Measurements from ENCODE around the gene SLC4A4. TPM values are rescaled to one million over a fixed set of nuclear protein-coding genes. Genes with fewer than 3 reads are reported as not detected.
"Not testable (repeated sequence)": the region's sequence is repeated elsewhere in the genome, so short reads cannot be mapped to it uniquely, and the experiment has no call there.

Gene SLC4A4
- total and polyA plus RNA-seq, 9 donors, result 0.23 to 8.3 (median 1.4) TPM

DNA sequence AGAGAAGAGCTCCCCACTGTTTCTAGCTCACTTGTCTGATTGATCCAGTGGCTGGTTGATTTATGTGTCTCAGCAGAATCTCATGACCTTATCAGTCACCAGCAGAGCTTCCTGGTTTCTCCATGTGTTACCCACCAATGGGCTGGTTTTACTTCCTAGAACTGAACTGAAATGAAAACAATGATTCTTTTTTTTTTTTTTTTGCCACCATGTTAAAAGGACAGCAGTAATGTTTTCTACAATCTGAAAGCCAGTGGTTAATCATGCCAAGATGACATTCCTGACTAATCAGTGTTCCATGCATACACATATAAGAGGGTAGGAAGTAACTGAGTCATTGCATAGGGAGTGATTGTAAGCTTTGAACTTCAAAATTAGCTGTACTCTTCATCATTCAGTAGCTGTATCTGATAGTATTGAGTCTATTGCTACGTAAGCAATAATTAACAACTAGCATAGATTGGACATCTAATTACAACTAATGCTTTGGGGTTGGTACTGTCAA lies 67.7 kb downstream of the SLC4A4 start:
- intact Hi-C loops (cut with DNase I), result no loop called here
- Histone ChIP-seq H3K27me3 (no peaks in the 10 kb centered on the region), H3K4me1 (ENCODE audit: insufficient read depth) (no peaks in the 10 kb centered on the region), H3K4me3 (no peak overlapping the region), H3K36me3 (no peaks in the 10 kb centered on the region), H3K27ac (no peak overlapping the region), H3K9me3 (no peaks in the 10 kb centered on the region)
- TF ChIP-seq EP300 (IDR thresholded peaks at IDR 0.05) (no peak), POLR2A (IDR thresholded peaks at IDR 0.05) (no peak)
- TF ChIP-seq, protein P1, sequence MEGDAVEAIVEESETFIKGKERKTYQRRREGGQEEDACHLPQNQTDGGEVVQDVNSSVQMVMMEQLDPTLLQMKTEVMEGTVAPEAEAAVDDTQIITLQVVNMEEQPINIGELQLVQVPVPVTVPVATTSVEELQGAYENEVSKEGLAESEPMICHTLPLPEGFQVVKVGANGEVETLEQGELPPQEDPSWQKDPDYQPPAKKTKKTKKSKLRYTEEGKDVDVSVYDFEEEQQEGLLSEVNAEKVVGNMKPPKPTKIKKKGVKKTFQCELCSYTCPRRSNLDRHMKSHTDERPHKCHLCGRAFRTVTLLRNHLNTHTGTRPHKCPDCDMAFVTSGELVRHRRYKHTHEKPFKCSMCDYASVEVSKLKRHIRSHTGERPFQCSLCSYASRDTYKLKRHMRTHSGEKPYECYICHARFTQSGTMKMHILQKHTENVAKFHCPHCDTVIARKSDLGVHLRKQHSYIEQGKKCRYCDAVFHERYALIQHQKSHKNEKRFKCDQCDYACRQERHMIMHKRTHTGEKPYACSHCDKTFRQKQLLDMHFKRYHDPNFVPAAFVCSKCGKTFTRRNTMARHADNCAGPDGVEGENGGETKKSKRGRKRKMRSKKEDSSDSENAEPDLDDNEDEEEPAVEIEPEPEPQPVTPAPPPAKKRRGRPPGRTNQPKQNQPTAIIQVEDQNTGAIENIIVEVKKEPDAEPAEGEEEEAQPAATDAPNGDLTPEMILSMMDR (IDR thresholded peaks at IDR 0.05), result no peak
- WGBS, 3 donors, result 86 to 96% (median 93%) methylated on average over 1 of the region's 1 CpG
- DNase-seq, result no peak

DNA sequence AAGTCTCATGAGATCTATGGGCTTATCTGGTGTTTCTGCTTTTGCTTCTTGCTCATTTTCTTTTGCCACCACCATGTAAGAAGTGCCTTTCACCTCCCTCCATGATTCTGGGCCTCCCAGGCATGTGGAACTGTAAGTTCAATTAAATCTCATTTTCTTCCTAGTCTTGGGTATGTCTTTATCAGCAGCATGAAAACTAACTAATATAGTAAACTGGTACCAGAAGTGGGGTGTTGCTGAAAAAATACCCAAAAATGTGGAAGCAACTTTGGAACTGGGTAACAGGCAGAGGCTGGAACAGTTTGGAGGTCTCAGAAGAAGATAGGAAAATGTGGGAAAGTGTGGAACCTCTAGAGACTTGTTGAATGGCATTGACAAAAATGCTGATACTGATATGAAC lies 70.1 kb downstream of the SLC4A4 start:
- H3K4me3 ChIP-seq; H3K9me3 ChIP-seq; H3K27ac ChIP-seq; H3K4me1 ChIP-seq (ENCODE audit: insufficient read depth); DNase-seq; H3K27me3 ChIP-seq; H3K36me3 ChIP-seq; intact Hi-C loops (cut with DNase I): not testable (repeated sequence)

DNA sequence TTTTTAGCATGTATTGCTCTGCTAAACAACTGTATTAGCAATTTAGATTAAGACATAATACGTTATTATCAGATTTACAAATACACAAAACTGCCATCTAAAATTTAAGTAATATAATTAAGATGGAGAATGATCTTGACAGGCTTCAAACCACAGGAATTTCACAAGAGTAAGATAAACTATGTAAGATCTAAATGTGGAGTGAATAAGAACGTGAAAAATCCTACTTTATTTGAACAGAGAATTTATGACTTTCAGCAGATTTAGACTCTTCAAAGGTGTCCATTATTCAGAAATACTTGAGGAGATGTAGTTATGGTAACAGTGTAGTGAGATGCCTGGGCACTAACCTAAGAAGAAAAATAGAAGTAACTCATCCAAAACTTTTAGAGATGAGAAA lies 73.2 kb downstream of the SLC4A4 start:
- Histone ChIP-seq H3K9me3 (no peaks in the 10 kb centered on the region), H3K4me1 (ENCODE audit: insufficient read depth) (no peaks in the 10 kb centered on the region), H3K27ac (no peak overlapping the region), H3K27me3 (no peaks in the 10 kb centered on the region), H3K36me3 (no peaks in the 10 kb centered on the region), H3K4me3 (no peak overlapping the region)
- no peak for TF ChIP-seq POLR2A (IDR thresholded peaks at IDR 0.05)
- TF ChIP-seq EP300 (IDR thresholded peaks at IDR 0.05), result no peak
- TF ChIP-seq, protein P1 (IDR thresholded peaks at IDR 0.05), result no peak
- DNase-seq, result no peak
- WGBS, 3 donors, result 64 to 70% (median 66%) methylated on average over 2 of the region's 2 CpGs
- intact Hi-C loops (cut with DNase I), result no loop called here

DNA sequence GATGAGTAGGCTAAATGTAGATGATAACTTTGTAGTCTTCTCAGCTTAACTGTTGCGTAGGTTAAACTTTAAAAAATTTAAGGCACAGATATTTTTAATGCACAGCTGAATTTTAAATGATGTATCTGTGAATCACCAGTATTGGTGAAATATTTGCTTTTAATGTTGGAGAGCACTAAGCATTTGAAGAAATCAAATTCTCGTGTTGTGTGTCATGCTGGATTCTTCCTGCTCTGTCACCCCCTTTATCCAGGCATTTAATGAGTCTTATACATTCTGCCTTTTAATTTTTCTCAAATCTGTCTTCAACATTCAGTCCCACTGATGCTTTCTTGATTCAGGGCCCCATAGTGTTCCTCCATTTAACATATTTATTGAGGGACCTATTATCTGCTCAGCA lies 76.7 kb downstream of the SLC4A4 start:
- H3K36me3 ChIP-seq, result no peaks in the 10 kb centered on the region
- H3K9me3 ChIP-seq, result no peaks in the 10 kb centered on the region
- no peak for TF ChIP-seq EP300 (IDR thresholded peaks at IDR 0.05)
- TF ChIP-seq, protein P1 (IDR thresholded peaks at IDR 0.05), result no peak
- TF ChIP-seq POLR2A (IDR thresholded peaks at IDR 0.05), result no peak
- H3K4me1 ChIP-seq (ENCODE audit: insufficient read depth), result no peaks in the 10 kb centered on the region
- DNase-seq, result no peak
- no peak overlapping the region for H3K4me3 ChIP-seq
- WGBS, 3 donors, result 90 to 96% (median 95%) methylated on average over 2 of the region's 2 CpGs
- no peaks in the 10 kb centered on the region for H3K27me3 ChIP-seq
- intact Hi-C loops (cut with DNase I), result no loop called here
- H3K27ac ChIP-seq, result no peak overlapping the region

- Histone ChIP-seq H3K4me3 (no peak overlapping the region), H3K36me3 (no peaks in the 10 kb centered on the region), H3K27ac (no peak overlapping the region), H3K9me3 (no peaks in the 10 kb centered on the region), H3K4me1 (ENCODE audit: insufficient read depth) (no peaks in the 10 kb centered on the region), H3K27me3 (no peaks in the 10 kb centered on the region)
- intact Hi-C loops (cut with DNase I), result no loop called here
- DNase-seq, result no peak
- TF ChIP-seq EP300 (IDR thresholded peaks at IDR 0.05) (no peak), POLR2A (IDR thresholded peaks at IDR 0.05) (no peak)
- TF ChIP-seq, protein P1 (IDR thresholded peaks at IDR 0.05), result no peak
Measured at GRCh38 chr4:71417150-71417549, 78.3 kb downstream of the SLC4A4 start.
